ENCODE results near the gene RAX.

DNA sequence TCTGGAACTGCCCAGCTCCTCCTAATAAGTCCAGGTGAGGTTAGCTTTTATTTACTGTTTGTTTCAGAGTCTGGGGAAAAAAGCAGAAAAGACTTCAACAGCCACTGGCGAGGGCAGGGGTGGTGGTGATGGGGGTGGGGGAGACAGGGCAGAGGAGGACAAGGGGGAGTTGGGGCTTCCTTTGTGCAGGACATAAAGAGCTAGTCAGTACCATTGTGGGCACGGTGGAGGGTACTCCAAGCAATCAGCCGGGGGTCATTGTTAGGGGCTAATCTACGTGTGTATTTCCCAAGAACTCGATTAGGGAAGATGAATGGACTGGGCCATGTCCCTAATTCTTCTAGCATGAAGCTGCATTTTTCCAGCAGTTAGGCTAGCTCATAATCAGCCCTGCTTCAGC, 2.8 kb upstream of the RAX start:
- TF ChIP-seq EZH2phosphoT487 (IDR thresholded peaks at IDR 0.05; ENCODE audit: insufficient read depth, low read depth) (no peak), EZH2 (IDR thresholded peaks at IDR 0.05; ENCODE audit: insufficient read depth, poor library complexity, severe bottlenecking) (no peak)

Data from GM23248 (cell line).